NCI-H2107 (cell line): Measurements from ENCODE around the gene MINDY4B.

Experiments used
- DNase-seq: peaks from one replicate; lab custom pipeline; 2025; lab: John Stamatoyannopoulos, UW

Gene MINDY4B

DNA sequence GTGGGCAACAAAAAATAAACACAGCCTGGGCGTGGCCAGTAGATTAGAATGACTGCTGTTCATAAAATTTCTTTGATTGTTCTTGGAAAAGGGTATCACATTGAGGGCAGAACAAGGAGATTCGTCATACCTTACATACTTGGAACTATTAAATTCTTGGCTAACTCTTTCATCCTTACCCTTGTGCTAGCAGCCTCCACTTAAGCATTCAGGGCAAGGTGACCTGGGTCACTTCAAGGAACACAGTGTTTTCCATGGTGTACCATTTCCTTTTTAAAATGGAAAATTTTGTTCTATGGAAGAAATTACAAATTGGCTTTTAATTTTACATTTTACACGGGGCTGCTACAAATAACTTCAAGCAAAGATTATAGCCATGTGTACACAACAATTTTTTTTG, 60.8 kb downstream of the MINDY4B start:
- no peak for DNase-seq

DNA sequence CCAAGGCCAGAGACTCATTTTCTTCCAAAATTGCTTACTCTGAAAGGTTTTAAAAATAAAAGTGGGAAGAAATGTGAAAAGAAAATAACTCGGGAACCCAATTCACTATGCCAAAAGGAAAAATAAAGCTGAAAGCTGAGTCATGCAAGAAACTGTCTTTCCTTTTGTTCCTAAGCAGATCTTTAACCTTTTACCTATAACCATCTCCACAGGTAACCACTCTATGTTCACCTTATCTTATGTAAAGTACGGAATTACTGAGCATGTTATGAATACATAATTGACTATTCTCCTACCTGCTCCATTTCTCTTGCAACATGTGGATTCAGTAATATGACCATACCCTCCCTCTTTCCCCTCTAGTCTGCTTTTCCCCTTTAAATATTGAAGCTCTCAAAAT, 62.0 kb downstream of the MINDY4B start:
- DNase-seq, result no peak

DNA sequence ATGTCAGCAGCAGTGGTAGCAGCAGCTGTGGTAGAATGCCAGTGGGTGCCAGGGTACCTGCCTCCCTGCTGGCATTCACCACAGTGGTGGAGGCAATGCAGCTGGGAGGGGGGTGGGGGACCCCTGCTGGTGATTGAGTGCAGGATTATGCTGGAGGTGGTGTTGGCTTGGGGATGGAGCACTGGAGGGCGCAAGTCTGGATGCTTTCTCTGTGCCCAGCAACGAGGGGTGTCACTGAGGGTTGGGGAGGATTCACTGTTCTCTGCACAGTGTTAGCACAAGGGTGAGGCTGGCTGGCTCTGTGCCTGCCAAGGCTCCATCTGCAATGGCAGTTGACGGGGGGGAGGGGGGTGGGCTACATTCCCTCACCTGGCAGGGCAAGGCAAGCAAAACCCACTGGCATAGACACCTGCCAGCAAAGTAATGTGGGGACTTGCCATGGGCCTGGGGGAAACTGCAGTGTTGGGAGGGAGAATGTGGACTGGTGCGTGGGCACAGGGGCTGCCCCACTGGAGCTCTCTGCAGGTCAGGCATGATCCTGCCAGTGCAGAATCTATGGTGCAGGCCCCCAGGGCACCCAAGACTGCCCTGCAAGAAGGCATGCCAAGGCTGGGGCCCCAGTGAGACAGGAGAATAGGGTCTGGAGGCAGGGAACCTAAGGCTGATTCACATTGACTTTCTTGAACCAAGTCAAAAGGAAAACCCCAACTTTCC, 64.3 kb downstream of the MINDY4B start:
- DNase-seq, result no peak

DNA sequence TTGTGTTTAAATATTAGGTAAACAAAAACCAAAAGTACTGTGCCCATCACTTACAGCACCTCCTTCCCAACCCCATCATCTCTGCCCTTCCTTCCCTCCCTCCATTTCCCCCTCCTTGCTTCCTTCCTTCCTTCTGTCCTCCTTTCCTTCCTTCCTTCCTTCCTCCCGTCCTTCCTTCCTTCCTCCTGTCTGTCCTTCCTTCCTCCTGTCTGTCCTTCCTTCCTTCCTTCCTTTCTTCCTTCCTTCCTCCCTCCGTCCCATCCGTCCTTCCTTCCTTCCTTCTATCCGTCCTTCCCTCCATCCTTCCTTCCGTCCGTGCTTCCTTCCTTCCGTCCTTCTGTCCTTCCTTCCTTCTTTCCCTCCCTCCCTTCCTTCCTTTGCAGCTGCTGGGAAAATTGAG, 74.5 kb downstream of the MINDY4B start:
- no peak for DNase-seq

DNA sequence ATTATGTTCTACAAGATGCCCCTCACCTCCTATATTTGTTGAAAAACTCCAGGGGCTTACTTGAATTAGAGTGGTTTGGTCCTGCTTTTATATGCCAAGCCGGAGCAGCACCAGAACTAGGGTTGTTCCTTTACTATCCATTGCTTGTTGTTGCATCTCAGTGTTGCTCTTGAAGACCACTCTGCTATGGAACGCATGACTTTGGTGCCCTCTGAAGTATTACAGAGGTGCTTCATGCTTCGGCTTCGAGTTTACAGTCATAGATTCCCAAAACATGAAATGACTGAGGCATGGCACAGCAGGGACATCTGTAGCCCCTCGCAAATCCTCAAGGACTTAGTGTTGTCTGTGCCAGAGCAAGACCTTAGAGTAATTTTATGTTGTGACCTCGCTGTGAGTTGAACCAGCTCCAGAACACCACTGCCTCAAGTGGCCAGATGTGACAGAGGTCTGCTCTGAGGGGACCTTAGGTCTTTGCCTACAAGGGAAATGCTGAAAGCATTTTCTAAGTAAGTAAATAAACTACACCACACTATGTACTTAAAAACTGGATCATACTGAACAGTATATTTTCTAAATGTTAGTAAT, 75.1 kb downstream of the MINDY4B start:
- DNase-seq, result no peak

DNA sequence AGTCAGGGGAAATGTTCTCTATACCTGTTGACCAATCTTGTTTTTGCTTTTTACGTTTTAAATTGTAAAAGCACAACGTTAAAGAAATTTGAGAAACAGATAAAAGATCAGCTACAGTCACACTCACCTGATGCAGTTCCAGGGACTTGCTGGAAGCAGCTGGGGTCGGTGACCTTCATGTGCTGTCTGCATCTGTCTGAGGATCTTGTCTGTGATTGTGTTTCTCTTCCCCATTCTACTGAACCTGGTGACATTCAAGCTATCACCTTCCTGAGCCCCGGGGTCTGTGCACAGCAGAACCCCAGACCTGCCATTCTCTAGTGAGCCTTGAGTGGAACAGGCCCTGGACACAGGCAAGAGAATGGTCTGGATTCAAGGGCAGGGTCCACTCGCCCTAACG, 75.8 kb downstream of the MINDY4B start:
- no peak for DNase-seq

DNA sequence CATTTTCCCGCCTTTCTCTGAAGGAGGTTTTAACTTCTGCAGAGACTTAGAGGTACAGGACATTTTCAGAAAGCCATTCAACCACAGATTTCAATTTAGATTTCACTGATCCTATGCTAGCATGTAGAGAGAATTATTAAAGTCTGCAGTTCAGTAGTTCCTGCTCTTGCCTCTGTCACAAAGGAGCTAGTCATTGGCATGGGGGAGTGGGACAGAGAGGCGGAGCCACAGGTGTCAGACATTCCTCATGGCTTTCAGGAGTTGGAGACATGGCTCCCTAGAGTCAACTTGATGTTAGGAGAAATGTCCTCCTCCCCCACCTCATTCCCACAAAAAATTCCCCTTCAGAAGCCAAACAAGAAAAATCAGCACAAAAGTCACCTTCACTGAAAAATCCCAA, 76.2 kb downstream of the MINDY4B start:
- DNase-seq, result no peak

DNA sequence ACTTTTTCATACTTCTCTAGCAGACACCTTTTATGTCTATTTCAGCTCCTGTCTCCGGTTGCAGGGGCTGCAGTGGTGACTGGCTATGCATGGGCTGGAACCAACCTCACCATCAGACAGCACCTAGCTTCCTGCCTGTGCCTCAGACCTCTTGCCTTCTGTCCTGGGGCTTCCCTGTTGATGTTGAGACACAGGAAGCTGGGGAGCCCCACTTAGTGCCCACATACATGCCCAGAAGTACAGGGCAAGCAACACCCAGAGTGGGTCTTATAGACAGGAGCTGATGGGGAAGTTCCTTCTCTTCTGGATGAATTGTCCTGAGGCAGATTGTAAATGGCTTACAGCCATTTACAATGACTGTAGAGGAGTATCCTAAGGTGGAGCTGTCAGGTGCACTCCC, 77.0 kb downstream of the MINDY4B start:
- DNase-seq, result no peak

DNA sequence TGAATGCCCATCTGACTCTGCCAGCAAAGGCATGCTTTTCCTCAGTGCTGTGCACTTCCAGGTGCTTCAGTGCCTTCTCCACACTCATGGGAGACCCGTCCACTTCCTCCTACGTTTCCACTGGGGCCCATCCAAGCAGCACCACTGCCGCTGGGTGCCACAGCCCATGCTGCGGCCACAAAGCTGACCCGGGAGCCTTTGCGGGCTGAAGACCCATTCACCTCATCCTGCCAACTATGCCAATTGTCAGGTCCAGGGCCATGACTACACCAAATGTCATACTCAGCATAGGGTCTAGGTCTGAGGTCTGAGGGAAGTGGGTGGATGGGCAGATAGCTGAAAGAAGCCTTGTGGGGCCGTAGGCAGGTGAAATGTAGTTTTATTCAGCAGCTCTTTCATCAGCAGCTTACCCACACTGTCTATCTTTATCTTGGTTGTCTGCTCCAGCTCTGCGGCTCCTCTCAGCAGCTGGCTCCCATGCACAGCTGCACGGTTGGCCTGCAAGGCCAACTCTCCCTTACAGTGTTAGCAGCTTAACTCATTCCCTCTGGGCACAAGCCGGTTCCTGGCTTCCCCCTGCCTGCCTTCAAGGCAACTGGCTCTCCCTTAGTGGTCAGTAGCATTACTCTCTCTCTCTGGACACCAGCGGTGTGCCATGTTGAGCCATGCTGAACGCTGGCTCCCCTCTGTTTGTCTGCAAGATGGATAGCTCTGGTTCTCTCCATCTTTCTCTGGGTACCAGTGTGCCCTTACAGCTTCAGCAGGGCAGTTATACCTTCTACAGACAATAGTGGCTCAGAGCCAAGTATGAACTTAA, 78.6 kb downstream of the MINDY4B start:
- no peak for DNase-seq

DNA sequence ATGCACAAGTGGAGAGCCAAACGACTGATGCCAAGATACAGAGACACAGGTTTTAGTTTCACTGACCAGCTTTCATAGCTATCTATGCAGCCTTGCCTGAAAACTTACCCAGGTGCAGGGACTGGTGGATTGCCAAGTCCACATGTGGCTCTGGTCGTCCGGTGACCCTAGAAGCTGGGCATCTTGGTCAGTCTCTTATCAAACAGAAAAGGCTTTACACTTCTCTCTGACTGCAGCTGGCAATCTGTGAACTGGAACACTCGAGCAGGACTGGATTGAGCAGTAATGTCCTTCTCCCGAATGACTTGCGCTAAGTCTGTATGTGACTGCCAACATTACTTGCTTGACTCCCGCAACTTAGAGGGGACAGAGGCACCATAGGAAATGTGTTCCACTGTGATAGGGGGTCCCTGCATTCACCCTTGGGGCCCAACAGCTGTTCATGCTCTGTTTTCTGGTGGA, 79.3 kb downstream of the MINDY4B start:
- DNase-seq, result no peak

DNA sequence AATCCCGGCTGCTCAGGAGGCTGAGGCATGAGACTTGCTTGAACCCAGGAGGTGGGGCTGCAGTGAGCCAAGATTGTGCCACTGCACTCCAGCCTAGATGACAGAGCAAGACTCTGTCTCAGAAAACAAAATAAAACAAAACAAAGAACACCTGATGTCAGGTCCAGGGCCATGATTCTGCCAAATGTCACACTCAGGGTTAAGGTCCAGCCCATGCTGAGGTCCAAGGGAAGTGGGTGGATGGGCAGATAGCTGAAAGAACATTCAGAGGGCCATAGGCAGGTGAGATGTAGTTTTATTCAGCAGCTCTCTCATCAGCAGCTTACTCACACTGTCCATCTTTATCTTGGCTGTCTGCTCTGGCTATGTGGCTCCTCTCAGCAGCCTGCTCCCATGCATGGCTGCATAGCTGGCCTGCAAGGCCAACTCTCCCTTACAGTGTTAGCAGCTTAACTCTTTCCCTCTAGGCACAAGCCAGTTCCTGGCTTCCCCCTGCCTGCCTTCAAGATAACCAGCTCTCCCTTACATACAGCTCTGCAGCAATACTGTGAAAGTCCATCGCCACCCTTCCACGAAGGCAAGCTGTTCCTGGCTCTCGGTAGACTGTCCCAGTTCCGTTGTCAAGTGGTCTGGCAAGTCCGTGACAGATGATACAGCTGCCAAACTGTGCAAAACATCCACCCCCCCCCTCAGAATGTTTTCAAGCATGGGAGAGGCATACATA, 79.9 kb downstream of the MINDY4B start:
- no peak for DNase-seq

DNA sequence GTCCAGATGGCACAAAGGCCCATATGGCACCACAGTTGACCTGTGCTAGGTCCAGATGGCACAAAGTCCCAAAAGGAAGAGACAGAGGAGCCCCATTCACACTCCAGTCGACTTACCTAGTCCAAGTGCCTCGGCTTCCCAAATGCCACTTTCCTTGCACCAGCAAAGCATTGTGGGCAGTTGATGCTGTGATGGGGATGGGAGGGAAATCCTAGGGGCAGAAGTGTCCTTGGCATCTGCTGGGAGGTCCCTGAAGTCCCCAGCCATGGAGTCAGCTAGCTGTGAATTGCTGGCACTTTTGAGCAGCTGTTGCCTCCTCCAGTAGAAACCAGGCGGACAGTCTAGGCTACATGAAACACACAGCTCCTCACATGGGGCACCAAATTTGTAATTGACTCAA, 82.0 kb downstream of the MINDY4B start:
- no peak for DNase-seq

DNA sequence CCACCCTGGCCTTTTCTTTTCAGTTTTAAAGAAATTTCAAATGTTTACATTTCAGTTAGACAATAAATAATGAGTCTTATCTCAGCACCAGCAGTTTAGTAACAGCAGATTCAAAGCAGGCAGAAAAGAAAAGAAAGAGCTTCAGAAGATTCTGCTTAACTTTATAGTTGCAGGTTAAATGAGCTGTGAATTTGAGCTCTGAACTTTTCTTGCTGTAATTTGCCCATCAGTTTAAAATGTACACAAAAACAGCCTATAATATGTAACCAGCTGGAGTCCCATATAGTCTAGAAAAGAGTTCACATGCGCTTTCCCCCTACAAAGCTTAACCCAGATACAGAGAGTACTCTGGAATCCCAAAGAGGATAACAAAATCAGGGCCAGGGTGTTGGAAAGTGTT, 82.6 kb downstream of the MINDY4B start:
- DNase-seq, result no peak
